GM12801 (cell line): ENCODE data around the gene SRGN.

Source experiments
- TF ChIP-seq, protein P1 (sequence below): IDR thresholded peaks from one replicate; pipeline ENCODE4 v1.5.1; 2011; ENCODE audit warnings: control low read depth; ENCODE audit not compliant: insufficient read length; ENCODE audit errors: extremely low read depth

Gene SRGN, protein sequence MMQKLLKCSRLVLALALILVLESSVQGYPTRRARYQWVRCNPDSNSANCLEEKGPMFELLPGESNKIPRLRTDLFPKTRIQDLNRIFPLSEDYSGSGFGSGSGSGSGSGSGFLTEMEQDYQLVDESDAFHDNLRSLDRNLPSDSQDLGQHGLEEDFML

GRCh38 chr10:69087590-69088470 lies at the start of gene SRGN:
Gene SRGN, plus strand, starts transcription at chr10:69088103. Its CDS starts 55 bp downstream, at chr10:69088158.
- TF ChIP-seq, protein P1, sequence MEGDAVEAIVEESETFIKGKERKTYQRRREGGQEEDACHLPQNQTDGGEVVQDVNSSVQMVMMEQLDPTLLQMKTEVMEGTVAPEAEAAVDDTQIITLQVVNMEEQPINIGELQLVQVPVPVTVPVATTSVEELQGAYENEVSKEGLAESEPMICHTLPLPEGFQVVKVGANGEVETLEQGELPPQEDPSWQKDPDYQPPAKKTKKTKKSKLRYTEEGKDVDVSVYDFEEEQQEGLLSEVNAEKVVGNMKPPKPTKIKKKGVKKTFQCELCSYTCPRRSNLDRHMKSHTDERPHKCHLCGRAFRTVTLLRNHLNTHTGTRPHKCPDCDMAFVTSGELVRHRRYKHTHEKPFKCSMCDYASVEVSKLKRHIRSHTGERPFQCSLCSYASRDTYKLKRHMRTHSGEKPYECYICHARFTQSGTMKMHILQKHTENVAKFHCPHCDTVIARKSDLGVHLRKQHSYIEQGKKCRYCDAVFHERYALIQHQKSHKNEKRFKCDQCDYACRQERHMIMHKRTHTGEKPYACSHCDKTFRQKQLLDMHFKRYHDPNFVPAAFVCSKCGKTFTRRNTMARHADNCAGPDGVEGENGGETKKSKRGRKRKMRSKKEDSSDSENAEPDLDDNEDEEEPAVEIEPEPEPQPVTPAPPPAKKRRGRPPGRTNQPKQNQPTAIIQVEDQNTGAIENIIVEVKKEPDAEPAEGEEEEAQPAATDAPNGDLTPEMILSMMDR: no peak

GRCh38 chr10:69042417-69042816 lies 45.5 kb upstream of the SRGN start:
- TF ChIP-seq, protein P1: no peak

GRCh38 chr10:69042838-69043237 lies 45.1 kb upstream of the SRGN start:
- TF ChIP-seq, protein P1: no peak

- TF ChIP-seq, protein P1: no peak
Measured at GRCh38 chr10:69043931-69044531, 43.9 kb upstream of the SRGN start.

GRCh38 chr10:69044546-69044945 lies 43.4 kb upstream of the SRGN start:
- TF ChIP-seq, protein P1: no peak

DNA sequence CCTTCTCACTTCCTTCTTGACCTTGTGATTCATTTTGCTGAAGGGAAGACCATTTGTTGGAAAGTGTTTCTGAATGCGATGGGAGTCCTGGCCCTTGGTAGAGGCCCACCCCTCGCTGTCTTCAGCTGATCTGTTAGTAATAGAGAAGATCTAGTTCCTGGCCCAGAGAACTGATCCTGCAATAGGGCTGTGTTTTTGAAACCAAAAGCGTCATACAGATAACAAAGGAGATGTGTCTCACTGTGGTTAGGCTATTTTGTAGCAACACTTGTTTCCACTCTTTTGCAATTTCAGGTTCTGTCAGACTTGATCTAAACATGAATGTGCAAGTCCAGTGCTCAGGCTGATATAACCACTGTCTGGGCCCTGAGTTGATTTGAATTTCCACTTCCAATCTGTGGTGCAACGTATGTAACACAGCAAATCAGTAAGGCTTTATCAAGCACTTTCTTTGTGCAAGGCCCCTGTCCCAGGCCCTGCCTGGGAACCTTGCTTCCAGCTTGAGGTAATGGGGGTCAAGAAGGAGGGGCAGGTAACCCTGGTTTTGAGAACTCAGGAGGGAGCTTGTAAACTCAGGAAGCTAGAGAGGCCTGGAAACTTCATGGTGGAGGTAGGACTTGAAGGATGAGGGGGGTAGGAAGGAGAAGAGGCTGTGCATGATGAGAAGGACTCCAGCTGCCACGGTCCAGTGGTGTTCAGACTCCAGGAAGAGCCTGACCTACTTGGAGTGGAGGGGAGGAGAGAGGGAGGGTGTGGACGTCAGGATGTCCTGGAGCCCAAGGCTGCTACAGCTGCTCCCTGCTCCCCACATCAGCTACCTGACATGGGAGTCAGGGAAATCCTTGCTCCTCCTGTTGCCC lies 42.2 kb upstream of the SRGN start:
- TF ChIP-seq, protein P1: no peak
